Upper lobe of right lung (tissue), 1 donor: ENCODE measurements around the gene PDXK. TPM values are rescaled to one million over a fixed set of nuclear protein-coding genes. Genes with fewer than 3 reads are reported as not detected.

ENCODE experiments used
- ATAC-seq: fragments of 200-7000 bp; cut with Tn5 transposase; one replicate; pipeline ENCODE4 v1.9.1; 2020; ENCODE audit warnings: mild to moderate bottlenecking, moderate library complexity
- DNase-seq: peaks from one replicate; pipeline ENCODE4 v3.0.0-alpha.2; 2020
- H3K27ac ChIP-seq: fragments of 200-600 bp; one replicate; pipeline ENCODE4 v1.8.0; 2022
- H3K27me3 ChIP-seq: fragments of 200-600 bp; one replicate; pipeline ENCODE4 v1.8.0; 2022; ENCODE audit warnings: mild to moderate bottlenecking
- H3K36me3 ChIP-seq: fragments of 200-600 bp; one replicate; pipeline ENCODE4 v1.8.0; 2022
- H3K4me1 ChIP-seq: fragments of 200-600 bp; one replicate; pipeline ENCODE4 v1.8.0; 2022
- H3K4me3 ChIP-seq: fragments of 200-600 bp; one replicate; pipeline ENCODE4 v1.8.0; 2022; ENCODE audit warnings: mild to moderate bottlenecking
- H3K9me3 ChIP-seq: fragments of 200-600 bp; one replicate; pipeline ENCODE4 v1.8.0; 2022
- CTCF ChIP-seq: fragments of 200-600 bp; IDR thresholded peaks from one replicate; pipeline ENCODE4 v1.8.0; 2022; ENCODE audit warnings: antibody characterized with exemption
- intact Hi-C: fragments of 100-400 bp; cut with DNase I; formaldehyde crosslinking; loops from one replicate; pipeline ENCODE4 v1.11.0; 2022
- total RNA-seq: library from RNA; stranded (reverse); fragmentation: NEBNext Ultra II Directional; extraction: Animal tissue kit (Norgen Biotek cat#: 25700); gene quantifications from one replicate; pipeline ENCODE4 v1.2.1, GENCODE V29; 2021
- donor health status: DM: no; HTN: yes; CAD: no; lungs with severe emphysema.

Gene PDXK
- total RNA-seq, 1 donor from 2014 or later, result 280 TPM

- no peaks in the 10 kb centered on the region for H3K4me1 ChIP-seq
- H3K27ac ChIP-seq, result no peak overlapping the region
- no peak for TF ChIP-seq CTCF
- H3K9me3 ChIP-seq, result no peaks in the 10 kb centered on the region
- intact Hi-C loops, result loop anchor here (10.0 kb wide), 1 partner anchor 101 kb away; no protein-coding TSS in a partner anchor
- no peaks in the 10 kb centered on the region for H3K27me3 ChIP-seq
- no peak overlapping the region for H3K4me3 ChIP-seq
- H3K36me3 ChIP-seq, result peaks cover 45% of the 10 kb centered on the region
- DNase-seq (no peak), ATAC-seq (no peak)
Measured at GRCh38 chr21:43803558-43804300, 84.8 kb downstream of the PDXK start.

- ATAC-seq, result peak; percentile 20
- intact Hi-C loops, result loop anchor here (10.0 kb wide), 1 partner anchor 99 kb away; no protein-coding TSS in a partner anchor
- DNase-seq, result no peak
- Histone ChIP-seq H3K36me3 (peaks cover 31% of the 10 kb centered on the region), H3K27me3 (no peaks in the 10 kb centered on the region), H3K4me1 (no peaks in the 10 kb centered on the region), H3K27ac (no peak overlapping the region), H3K4me3 (no peak overlapping the region), H3K9me3 (no peaks in the 10 kb centered on the region)
- no peak for TF ChIP-seq CTCF
Measured at GRCh38 chr21:43805275-43805800, 86.4 kb downstream of the PDXK start.

- no peak for DNase-seq
Measured at GRCh38 chr21:43806017-43806710, 87.2 kb downstream of the PDXK start.

GRCh38 chr21:43808367-43808766 lies 89.4 kb downstream of the PDXK start:
- no peak overlapping the region for H3K27ac ChIP-seq
- no peak overlapping the region for H3K4me3 ChIP-seq
- ATAC-seq (no peak), DNase-seq (no peak)
- H3K36me3 ChIP-seq, result peaks cover 4% of the 10 kb centered on the region
- no peaks in the 10 kb centered on the region for H3K27me3 ChIP-seq
- no peaks in the 10 kb centered on the region for H3K9me3 ChIP-seq
- intact Hi-C loops, result loop anchor here (10.0 kb wide), 1 partner anchor 96 kb away; no protein-coding TSS in a partner anchor
- TF ChIP-seq CTCF, result no peak
- peaks cover 20% of the 10 kb centered on the region for H3K4me1 ChIP-seq

More at GRCh38 chr21:43806017-43806710, 87.2 kb downstream of the PDXK start:
- no peak for ATAC-seq
- no peaks in the 10 kb centered on the region for H3K27me3 ChIP-seq
- TF ChIP-seq CTCF, result no peak
- H3K36me3 ChIP-seq, result peaks cover 22% of the 10 kb centered on the region
- H3K9me3 ChIP-seq, result no peaks in the 10 kb centered on the region
- intact Hi-C loops, result loop anchor here (10.0 kb wide), 1 partner anchor 99 kb away; no protein-coding TSS in a partner anchor
- H3K27ac ChIP-seq, result no peak overlapping the region
- peaks cover 4% of the 10 kb centered on the region for H3K4me1 ChIP-seq
- no peak overlapping the region for H3K4me3 ChIP-seq

- TF ChIP-seq CTCF, result no peak
- H3K4me1 ChIP-seq, result peaks cover 20% of the 10 kb centered on the region
- no peak for ATAC-seq
- no peaks in the 10 kb centered on the region for H3K36me3 ChIP-seq
- intact Hi-C loops, result loop anchor here (10.0 kb wide), 1 partner anchor 96 kb away; no protein-coding TSS in a partner anchor
- H3K9me3 ChIP-seq, result no peaks in the 10 kb centered on the region
- no peaks in the 10 kb centered on the region for H3K27me3 ChIP-seq
- no peak overlapping the region for H3K4me3 ChIP-seq
- H3K27ac ChIP-seq, result no peak overlapping the region
- no peak for DNase-seq
Measured at GRCh38 chr21:43808832-43809251, 89.9 kb downstream of the PDXK start.
